Stimulated activated CD4-positive, alpha-beta T cell treated with anti-CD3 and anti-CD28 coated beads, Interleukin-2, amount 100 ng/mL, for 4 hours (primary cell): ENCODE measurements around the gene GYS2.

ENCODE experiments used
- DNase-seq: peaks from one replicate; pipeline ENCODE4 v3.0.0-alpha.2; 2020; ENCODE audit warnings: low read depth

Gene GYS2

GRCh38 chr12:21502164-21502496, 102.5 kb downstream of the GYS2 start:
- DNase-seq, result peak; percentile 13

- peak; percentile 87 for DNase-seq
Observed at GRCh38 chr12:21501258-21502163, 103.1 kb downstream of the GYS2 start, which contains the start of the genes GOLT1B and RECQL. GOLT1B (plus strand) TSS chr12:21501789; CDS start chr12:21501924, 135 bp downstream. RECQL (minus strand) TSS chr12:21501635; CDS start chr12:21499570, 2,065 bp downstream.

GRCh38 chr12:21500786-21501257, 103.8 kb downstream of the GYS2 start:
- no peak for DNase-seq

GRCh38 chr12:21499765-21500164, 104.9 kb downstream of the GYS2 start:
- no peak for DNase-seq
